Left lung (tissue), 10 donors: ENCODE results near the gene DPH3. TPM values are rescaled to one million over a fixed set of nuclear protein-coding genes. Genes with fewer than 3 reads are reported as not detected.
A peak's percentile ranks its signal among the peaks of the same experiment; 100 is the strongest.

ENCODE experiments used
- ATAC-seq: fragments of 200-7000 bp; cut with Tn5 transposase; one replicate; pipeline ENCODE4 v1.9.1; 2020; ENCODE audit warnings: moderate library complexity
- DNase-seq, 4 donors: peaks; one replicate each; pipeline ENCODE4 v3.0.0-alpha.2; 2013 to 2020
- H3K27ac ChIP-seq, 2 donors: fragments of 200-600 bp; sonication (generic) in 1 of 2; one replicate each; pipeline versions ENCODE4 v1.5.0 to v1.8.0; 2020 to 2021
- H3K27me3 ChIP-seq, 2 donors: fragments of 200-600 bp; sonication (generic) in 1 of 2; one replicate each; pipeline versions ENCODE4 v1.5.0 to v1.8.0; 2020 to 2021
- H3K36me3 ChIP-seq, 2 donors: fragments of 200-600 bp; sonication (generic) in 1 of 2; one replicate each; pipeline versions ENCODE4 v1.5.0 to v1.8.0; 2020 to 2021
- H3K4me1 ChIP-seq, 2 donors: fragments of 200-600 bp; one replicate each; pipeline ENCODE4 v1.8.0; 2021
- H3K4me3 ChIP-seq, 2 donors: fragments of 200-600 bp; sonication (generic) in 1 of 2; one replicate each; pipeline versions ENCODE4 v1.5.0 to v1.8.0; 2020 to 2021; ENCODE audit warnings: mild to moderate bottlenecking in 1 of 2
- H3K9me3 ChIP-seq, 2 donors: fragments of 200-600 bp; sonication (generic) in 1 of 2; one replicate each; pipeline versions ENCODE4 v1.5.0 to v1.8.0; 2020 to 2021
- intact Hi-C, 2 donors: fragments of 100-400 bp; cut with DNase I; formaldehyde crosslinking; loops; one replicate each; pipeline versions ENCODE4 v1.11.2 to v1.14.2; 2022
- polyA plus RNA-seq, 6 donors: library from polyadenylated mRNA; unstranded; fragments of 120-200 nt; gene quantifications; one replicate each; pipeline ENCODE4 v1.2.1, GENCODE V29; 2013; ENCODE audit not compliant: insufficient read length in 6 of 6
- total RNA-seq, 2 donors: library from RNA; stranded (reverse); fragmentation: NEBNext Ultra II Directional; extraction: Animal tissue kit (Norgen Biotek cat#: 25700); gene quantifications; one replicate each; pipeline ENCODE4 v1.2.1, GENCODE V29; 2021
- TF ChIP-seq, protein P1 (sequence below), 2 donors: fragments of 200-600 bp; sonication (generic) in 1 of 2; IDR thresholded peaks; one replicate each; pipeline versions ENCODE4 v1.5.0 to v1.8.0; 2021; ENCODE audit warnings: antibody characterized with exemption in 2 of 2
- donor health status: DM: no; HTN: yes; CAD: no.
- donor health status: DM: no; HTN: no; CAD: no.

The DPH3 gene
- total and polyA plus RNA-seq, 8 donors = 15.4 to 30.4 (median 18.9) TPM

DNA sequence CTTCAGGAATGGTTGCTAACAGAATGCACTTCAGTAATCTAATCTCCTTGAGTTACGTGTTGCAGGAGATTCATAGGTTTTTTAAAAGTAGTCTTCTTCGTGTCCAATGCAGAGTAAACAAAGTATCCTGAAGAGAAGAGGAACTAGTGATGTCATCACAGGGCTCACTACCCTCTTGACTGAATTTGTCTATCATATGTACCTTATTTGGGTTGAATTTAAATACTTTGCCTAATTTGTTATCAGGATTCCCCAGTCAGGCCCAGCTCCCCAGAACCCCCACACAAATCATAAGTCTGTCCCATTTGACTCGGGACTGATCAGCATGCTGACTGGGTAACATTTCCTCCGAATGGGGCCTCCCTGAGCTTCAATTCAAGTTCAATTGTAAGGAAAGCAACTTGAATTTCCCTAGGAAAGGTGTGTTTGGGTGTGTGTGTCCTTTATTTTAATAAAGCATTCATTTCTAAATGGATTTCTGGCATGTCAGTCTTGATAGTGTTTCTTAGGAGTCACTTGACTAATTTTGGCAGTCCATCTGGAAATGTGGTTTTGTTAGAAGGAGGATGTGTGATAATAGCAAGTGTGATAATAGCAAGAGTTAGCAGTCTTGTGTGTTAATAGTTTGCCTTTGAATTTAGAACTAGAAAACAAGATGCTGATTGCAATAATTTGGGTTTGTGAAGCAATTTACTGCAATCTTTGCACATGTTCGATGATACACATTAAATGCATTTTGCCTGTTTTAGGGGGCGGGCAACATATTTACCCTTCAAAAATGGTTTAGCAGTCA, 22.2 kb upstream of the DPH3 start:
- no peaks in the 10 kb centered on the region for H3K9me3 ChIP-seq
- H3K27ac ChIP-seq = peak overlapping the region in 1 of 2 donors; percentile 42
- intact Hi-C loops = loop anchor here in 1 of 2 donors (5.0 kb wide), 1 partner anchor 265 kb away; no protein-coding TSS in a partner anchor
- TF ChIP-seq, protein P1, sequence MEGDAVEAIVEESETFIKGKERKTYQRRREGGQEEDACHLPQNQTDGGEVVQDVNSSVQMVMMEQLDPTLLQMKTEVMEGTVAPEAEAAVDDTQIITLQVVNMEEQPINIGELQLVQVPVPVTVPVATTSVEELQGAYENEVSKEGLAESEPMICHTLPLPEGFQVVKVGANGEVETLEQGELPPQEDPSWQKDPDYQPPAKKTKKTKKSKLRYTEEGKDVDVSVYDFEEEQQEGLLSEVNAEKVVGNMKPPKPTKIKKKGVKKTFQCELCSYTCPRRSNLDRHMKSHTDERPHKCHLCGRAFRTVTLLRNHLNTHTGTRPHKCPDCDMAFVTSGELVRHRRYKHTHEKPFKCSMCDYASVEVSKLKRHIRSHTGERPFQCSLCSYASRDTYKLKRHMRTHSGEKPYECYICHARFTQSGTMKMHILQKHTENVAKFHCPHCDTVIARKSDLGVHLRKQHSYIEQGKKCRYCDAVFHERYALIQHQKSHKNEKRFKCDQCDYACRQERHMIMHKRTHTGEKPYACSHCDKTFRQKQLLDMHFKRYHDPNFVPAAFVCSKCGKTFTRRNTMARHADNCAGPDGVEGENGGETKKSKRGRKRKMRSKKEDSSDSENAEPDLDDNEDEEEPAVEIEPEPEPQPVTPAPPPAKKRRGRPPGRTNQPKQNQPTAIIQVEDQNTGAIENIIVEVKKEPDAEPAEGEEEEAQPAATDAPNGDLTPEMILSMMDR (IDR thresholded peaks at IDR 0.05) = no peak
- ATAC-seq (no peak), DNase-seq (no peak)
- H3K36me3 ChIP-seq = peaks cover 0 to 21% of the 10 kb centered on the region in 2 donors
- H3K4me3 ChIP-seq = peak overlapping the region in 1 of 2 donors; percentile 10
- peaks cover 7 to 34% of the 10 kb centered on the region in 2 donors for H3K4me1 ChIP-seq
- H3K27me3 ChIP-seq = no peaks in the 10 kb centered on the region

DNA sequence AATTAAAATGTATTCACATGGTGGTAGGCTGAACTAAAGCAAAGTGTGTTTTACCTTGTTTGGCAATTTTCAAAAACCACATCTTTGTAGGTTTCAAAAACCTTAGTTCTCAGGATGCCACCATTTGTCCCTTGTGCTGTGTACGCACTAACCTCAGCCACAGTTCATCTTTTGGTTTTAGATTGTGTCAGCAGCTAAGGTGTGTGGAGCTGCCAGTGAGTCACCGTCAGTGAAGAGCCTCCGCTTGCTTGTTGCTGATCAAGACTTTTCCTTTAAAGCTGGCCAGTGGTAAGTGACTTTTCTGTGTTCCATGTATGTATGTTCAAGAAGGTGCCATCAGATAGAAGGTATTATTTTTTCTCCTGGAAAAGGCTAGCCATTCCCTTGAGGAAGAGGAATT, 21.4 kb upstream of the DPH3 start:
- DNase-seq (no peak), ATAC-seq (peak; percentile 7)
- Histone ChIP-seq H3K27ac (peak overlapping the region in 1 of 2 donors; percentile 42), H3K4me3 (peak overlapping the region in 1 of 2 donors; percentile 10), H3K9me3 (no peaks in the 10 kb centered on the region), H3K4me1 (peaks cover 7 to 28% of the 10 kb centered on the region in 2 donors), H3K27me3 (no peaks in the 10 kb centered on the region), H3K36me3 (peaks cover 0 to 21% of the 10 kb centered on the region in 2 donors)
- intact Hi-C loops = loop anchor here in 1 of 2 donors (5.0 kb wide), 1 partner anchor 266 kb away; no protein-coding TSS in a partner anchor
- TF ChIP-seq, protein P1 (IDR thresholded peaks at IDR 0.05) = no peak

DNA sequence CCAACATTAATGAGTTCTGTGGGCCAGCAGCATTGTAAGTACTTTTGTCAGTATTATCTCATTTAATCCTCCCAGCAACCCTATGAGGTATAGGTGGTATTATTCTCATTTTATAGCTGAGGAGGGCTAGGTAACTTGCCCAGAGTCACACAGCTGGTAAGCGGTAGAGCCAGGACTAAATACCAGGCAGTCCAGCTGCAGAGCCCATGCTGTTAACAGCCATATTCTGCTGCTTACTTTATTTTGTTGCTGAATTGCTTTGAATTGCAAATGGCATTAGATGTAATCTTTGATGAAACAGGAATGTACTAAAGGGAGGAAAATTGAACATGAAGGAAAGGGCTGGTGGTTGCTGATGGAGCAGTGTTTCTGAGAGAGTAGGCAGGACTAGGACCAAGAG, 19.9 kb upstream of the DPH3 start:
- H3K27ac ChIP-seq = no peak overlapping the region
- peaks cover 0 to 21% of the 10 kb centered on the region in 2 donors for H3K36me3 ChIP-seq
- no peak for DNase-seq
- H3K4me3 ChIP-seq = no peak overlapping the region
- intact Hi-C loops = loop anchor here in 1 of 2 donors (5.0 kb wide), 1 partner anchor 268 kb away; no protein-coding TSS in a partner anchor
- ATAC-seq = no peak
- no peaks in the 10 kb centered on the region for H3K27me3 ChIP-seq
- H3K9me3 ChIP-seq = no peaks in the 10 kb centered on the region
- peaks cover 0 to 18% of the 10 kb centered on the region in 2 donors for H3K4me1 ChIP-seq
- TF ChIP-seq, protein P1 (IDR thresholded peaks at IDR 0.05) = no peak

DNA sequence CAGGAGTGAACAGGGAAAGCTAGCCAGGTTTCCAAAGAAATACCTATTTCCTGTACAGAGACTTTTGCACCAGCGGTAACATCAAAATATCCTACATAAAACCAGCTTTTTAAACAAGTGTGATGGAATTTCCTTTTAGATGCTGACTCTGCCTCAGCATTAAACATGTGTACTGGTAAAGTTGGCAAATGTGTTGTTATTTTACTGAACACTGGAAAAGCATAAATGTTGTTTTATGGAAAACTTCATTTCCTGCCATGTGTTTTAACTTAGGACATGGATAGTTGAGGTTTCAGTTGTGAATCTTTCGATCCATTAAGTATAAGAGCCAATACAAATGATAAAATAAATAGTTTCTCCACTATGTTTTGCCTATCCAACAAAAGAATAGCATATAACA, 15.9 kb upstream of the DPH3 start:
- H3K9me3 ChIP-seq = no peaks in the 10 kb centered on the region
- H3K27me3 ChIP-seq = no peaks in the 10 kb centered on the region
- H3K27ac ChIP-seq = no peak overlapping the region
- H3K4me3 ChIP-seq = no peak overlapping the region
- intact Hi-C loops = no loop called here
- no peaks in the 10 kb centered on the region for H3K4me1 ChIP-seq
- DNase-seq = no peak
- ATAC-seq = no peak
- peaks cover 0 to 28% of the 10 kb centered on the region in 2 donors for H3K36me3 ChIP-seq
- TF ChIP-seq, protein P1 (IDR thresholded peaks at IDR 0.05) = no peak

DNA sequence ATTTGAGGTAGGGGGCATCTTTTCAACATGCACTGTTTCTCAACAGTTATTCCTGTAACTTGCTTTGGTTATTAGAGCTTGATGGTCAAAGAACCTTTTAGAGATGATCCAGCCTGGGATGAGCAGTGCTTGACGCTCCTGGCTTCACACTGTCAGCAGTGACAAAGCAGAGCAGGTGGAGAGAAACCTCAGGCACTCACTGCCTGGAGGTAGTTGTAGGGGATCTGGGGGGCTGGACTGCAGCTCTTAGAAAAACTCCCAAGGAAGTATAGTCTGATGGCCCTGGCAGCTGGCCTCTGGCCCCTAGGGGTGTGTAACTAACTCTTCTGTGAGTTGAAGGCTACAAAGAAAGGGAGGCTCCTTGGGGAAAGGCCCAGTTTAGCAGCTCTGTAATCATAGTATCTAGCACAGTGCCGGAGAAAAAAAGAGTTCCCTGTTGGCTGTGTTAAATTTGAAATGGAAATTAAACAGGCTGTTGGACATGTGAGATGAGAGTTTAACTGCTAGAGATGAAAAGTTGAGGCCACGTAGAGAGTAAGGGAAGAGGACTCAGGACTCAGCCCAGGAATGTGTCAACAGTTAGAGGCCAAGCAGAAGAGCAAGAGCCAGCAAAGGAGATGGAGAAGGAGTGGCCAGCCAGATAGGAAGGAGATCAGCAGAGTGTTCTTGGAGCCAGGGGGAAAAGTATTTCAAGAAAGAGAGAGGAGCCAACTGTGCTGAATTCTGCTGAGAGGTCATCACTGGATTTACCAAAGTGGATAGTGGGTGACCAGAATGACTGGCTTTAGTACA, 14.5 kb upstream of the DPH3 start:
- H3K4me1 ChIP-seq = no peaks in the 10 kb centered on the region

More for the DNA sequence above, 14.5 kb upstream of the DPH3 start:
- H3K36me3 ChIP-seq = peaks cover 0 to 28% of the 10 kb centered on the region in 2 donors
- ATAC-seq (no peak), DNase-seq (no peak)
- H3K27ac ChIP-seq = no peak overlapping the region
- TF ChIP-seq, protein P1 (IDR thresholded peaks at IDR 0.05) = no peak
- intact Hi-C loops = no loop called here
- H3K9me3 ChIP-seq = no peaks in the 10 kb centered on the region
- H3K4me3 ChIP-seq = no peak overlapping the region
- no peaks in the 10 kb centered on the region for H3K27me3 ChIP-seq
